ENCODE results near the gene SLCO3A1. TPM values are rescaled to one million over a fixed set of nuclear protein-coding genes. Genes with fewer than 3 reads are reported as not detected.

The SLCO3A1 gene
- total RNA-seq, 1 donor from 2014 or later, result 7.7 TPM

DNA sequence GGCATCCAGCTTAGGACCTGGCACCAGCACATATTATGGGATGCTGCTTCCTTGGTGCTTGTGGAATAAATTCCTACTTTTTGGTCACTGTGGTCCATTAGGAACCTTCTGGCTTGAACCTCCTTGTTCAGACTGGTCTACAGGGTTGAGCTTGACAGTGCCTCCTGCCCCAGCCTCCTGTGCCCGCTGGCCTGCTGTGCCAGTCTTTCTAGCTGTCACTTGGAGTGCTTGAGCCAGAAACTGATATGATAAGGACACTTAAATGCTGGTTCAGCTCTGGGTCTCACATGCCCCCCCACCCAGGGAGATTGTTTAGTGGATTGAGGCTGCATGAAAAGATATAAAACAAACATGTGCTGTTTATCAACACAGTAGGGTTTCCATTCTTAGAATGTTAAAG is 147.8 kb downstream of the SLCO3A1 start:
- no peak overlapping the region for H3K4me3 Mint-ChIP-seq (ENCODE audit: low read depth)
- H3K27ac Mint-ChIP-seq, result no peak overlapping the region
- no peaks in the 10 kb centered on the region for H3K36me3 Mint-ChIP-seq (ENCODE audit: insufficient read depth)
- H3K4me1 Mint-ChIP-seq (ENCODE audit: low read depth), result no peaks in the 10 kb centered on the region
- H3K27me3 Mint-ChIP-seq, result peaks cover 33% of the 10 kb centered on the region
- TF ChIP-seq, protein P1, sequence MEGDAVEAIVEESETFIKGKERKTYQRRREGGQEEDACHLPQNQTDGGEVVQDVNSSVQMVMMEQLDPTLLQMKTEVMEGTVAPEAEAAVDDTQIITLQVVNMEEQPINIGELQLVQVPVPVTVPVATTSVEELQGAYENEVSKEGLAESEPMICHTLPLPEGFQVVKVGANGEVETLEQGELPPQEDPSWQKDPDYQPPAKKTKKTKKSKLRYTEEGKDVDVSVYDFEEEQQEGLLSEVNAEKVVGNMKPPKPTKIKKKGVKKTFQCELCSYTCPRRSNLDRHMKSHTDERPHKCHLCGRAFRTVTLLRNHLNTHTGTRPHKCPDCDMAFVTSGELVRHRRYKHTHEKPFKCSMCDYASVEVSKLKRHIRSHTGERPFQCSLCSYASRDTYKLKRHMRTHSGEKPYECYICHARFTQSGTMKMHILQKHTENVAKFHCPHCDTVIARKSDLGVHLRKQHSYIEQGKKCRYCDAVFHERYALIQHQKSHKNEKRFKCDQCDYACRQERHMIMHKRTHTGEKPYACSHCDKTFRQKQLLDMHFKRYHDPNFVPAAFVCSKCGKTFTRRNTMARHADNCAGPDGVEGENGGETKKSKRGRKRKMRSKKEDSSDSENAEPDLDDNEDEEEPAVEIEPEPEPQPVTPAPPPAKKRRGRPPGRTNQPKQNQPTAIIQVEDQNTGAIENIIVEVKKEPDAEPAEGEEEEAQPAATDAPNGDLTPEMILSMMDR (IDR thresholded peaks at IDR 0.05; ENCODE audit: unreplicated experiment), result no peak
- H3K9me3 Mint-ChIP-seq (ENCODE audit: low read depth), result no peaks in the 10 kb centered on the region
- no peak for DNase-seq (ENCODE audit: low spot score, unreplicated experiment)

DNA sequence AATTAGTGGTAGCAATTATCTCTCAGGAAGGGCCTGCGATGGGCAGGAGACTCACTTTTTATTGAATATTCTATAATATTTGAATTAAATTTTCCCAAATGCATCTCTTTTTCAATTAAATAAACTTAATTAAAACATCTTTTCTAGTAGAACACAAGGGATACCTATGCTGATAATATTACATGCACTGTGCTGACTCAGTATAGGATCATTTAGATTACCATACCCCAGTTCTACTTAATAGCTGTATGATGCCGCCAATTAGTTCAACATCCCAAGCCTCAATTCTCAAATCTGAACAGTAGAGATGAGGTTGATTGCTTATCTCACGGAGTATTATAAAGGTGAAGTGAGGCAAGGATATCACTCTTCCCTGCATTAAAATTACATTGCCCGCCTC is 149.2 kb downstream of the SLCO3A1 start:
- TF ChIP-seq, protein P1 (IDR thresholded peaks at IDR 0.05; ENCODE audit: unreplicated experiment), result no peak
- Mint-ChIP-seq H3K36me3 (ENCODE audit: insufficient read depth) (no peaks in the 10 kb centered on the region), H3K4me3 (ENCODE audit: low read depth) (no peak overlapping the region), H3K4me1 (ENCODE audit: low read depth) (no peaks in the 10 kb centered on the region), H3K27me3 (peaks cover 38% of the 10 kb centered on the region), H3K9me3 (ENCODE audit: low read depth) (no peaks in the 10 kb centered on the region), H3K27ac (no peak overlapping the region)
- DNase-seq (ENCODE audit: low spot score, unreplicated experiment), result no peak

DNA sequence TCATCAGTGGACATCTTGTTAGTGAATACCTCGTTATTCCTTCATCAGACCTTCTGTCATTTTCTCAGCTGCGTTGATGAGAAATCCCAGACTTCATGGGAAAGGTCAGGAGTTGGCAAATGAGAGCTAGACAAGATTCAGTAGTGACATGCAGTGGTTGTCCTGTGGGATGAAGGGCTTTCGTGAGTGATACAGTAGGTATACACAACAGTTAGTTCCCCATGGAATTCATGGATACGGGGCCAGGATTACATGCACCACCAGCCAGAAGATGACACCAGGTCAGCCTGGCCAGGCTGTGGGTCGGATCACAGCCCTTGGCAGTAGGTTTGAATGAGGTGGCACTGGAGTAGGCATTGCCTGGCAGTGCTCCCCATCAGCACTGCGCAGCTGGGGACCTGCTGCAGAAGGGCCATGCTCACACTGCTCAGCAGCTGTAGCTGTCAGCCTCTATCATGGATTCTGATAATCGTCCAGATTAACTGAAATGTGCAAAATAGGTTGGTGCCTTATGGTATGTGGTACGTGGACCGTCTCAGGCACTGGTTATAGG is 150.1 kb downstream of the SLCO3A1 start:
- H3K27me3 Mint-ChIP-seq, result peaks cover 37% of the 10 kb centered on the region
- DNase-seq (ENCODE audit: low spot score, unreplicated experiment), result no peak
- no peaks in the 10 kb centered on the region for H3K9me3 Mint-ChIP-seq (ENCODE audit: low read depth)
- TF ChIP-seq, protein P1 (IDR thresholded peaks at IDR 0.05; ENCODE audit: unreplicated experiment), result no peak
- no peak overlapping the region for H3K27ac Mint-ChIP-seq
- H3K36me3 Mint-ChIP-seq (ENCODE audit: insufficient read depth), result no peaks in the 10 kb centered on the region
- no peaks in the 10 kb centered on the region for H3K4me1 Mint-ChIP-seq (ENCODE audit: low read depth)
- H3K4me3 Mint-ChIP-seq (ENCODE audit: low read depth), result no peak overlapping the region

DNA sequence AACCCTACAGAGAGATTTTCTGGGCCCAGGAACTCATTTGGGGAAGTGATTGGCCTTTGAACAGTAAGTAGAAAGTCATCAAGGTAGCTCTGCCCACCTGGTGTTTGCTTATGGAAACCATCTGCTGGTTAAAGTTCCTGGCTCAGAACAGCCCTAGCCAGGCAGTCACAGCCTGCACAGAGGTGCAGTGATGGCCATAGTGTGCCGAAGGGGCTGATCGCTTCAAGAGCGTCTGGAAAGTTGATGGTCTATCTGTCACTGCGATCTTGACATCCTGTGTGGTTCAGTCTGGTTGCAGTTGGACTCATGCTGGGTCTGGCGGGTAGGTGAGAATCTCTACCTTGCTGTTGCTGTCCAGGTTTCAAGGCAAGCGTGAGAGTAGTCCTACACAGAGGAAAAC is 151.6 kb downstream of the SLCO3A1 start:
- TF ChIP-seq, protein P1 (IDR thresholded peaks at IDR 0.05; ENCODE audit: unreplicated experiment), result no peak
- peaks cover 34% of the 10 kb centered on the region for H3K27me3 Mint-ChIP-seq
- H3K4me3 Mint-ChIP-seq (ENCODE audit: low read depth), result no peak overlapping the region
- no peaks in the 10 kb centered on the region for H3K4me1 Mint-ChIP-seq (ENCODE audit: low read depth)
- no peak for DNase-seq (ENCODE audit: low spot score, unreplicated experiment)
- no peaks in the 10 kb centered on the region for H3K36me3 Mint-ChIP-seq (ENCODE audit: insufficient read depth)
- H3K27ac Mint-ChIP-seq, result peak overlapping the region; percentile 54
- no peaks in the 10 kb centered on the region for H3K9me3 Mint-ChIP-seq (ENCODE audit: low read depth)

DNA sequence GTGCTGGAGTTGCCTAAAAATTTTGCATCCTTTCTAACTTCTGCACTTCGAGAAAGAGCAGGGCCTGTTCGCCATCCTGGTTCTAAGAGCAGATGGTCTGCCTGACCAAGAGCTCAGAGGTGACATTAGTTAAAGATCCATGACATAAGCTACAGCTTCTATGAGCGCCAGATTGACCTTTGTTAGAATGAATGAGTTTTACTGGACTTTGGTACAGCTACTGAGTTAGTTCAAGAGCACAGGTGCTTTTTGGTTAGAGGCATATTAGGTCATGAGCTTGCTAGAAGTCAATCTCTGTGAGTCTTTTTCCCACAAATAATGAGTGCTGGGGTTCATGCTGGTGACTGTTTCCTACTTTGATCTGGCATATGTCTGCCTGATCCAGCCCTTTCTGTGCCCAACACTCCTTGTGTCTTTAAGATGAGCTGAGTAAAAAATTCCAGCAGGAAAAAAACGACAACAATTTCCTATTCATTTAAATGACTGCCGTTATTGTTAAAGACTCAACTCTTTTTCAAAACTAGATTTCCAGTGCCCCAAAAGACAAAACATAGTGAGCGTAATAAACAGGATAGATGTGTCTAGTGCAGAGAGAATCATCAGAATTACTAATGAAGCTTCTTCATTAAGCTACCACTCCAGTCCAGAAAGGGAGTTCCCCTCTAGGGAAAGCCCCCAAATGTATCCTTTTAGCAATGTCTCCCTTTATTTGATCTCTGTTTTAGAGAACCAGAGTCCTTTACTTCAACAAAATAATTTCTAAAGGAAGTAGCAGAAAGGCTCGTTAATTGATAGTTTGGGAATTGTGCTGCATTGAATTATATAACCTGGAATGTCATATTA is 152.9 kb downstream of the SLCO3A1 start:
- Mint-ChIP-seq H3K27ac (peak overlapping the region; percentile 14), H3K9me3 (ENCODE audit: low read depth) (no peaks in the 10 kb centered on the region), H3K4me3 (ENCODE audit: low read depth) (no peak overlapping the region), H3K27me3 (peaks cover 26% of the 10 kb centered on the region), H3K4me1 (ENCODE audit: low read depth) (no peaks in the 10 kb centered on the region), H3K36me3 (ENCODE audit: insufficient read depth) (no peaks in the 10 kb centered on the region)
- TF ChIP-seq, protein P1 (IDR thresholded peaks at IDR 0.05; ENCODE audit: unreplicated experiment), result no peak
- DNase-seq (ENCODE audit: low spot score, unreplicated experiment), result no peak

All from progenitor cell of endocrine pancreas (in vitro differentiated cells).